ENCODE results near the gene SLC35A3.
A peak's percentile ranks its signal among the peaks of the same experiment; 100 is the strongest.

Gene SLC35A3

DNA sequence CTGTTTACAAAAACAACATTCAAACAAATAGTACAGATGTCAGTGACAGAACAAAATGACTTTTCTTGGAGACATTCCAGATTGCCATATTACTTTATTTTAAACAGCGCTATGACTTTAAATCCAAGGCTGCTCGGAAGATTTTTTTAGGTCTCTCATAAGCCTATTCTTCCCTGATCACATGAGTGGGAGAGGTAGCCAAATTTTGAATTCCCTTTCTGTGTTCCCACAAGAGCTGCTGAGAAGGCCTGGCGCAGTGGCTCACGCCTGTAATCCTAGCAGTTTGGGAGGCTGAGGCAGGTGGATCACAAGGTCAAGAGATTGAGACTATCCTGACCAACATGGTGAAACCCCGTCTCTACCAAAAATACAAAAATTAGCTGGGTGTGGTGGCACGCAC lies 53.7 kb downstream of the SLC35A3 start:
- Histone ChIP-seq H3K27ac (ENCODE audit: low read depth in 2 of 2, low read length in 2 of 2) (no peak overlapping the region), H3K4me1 (ENCODE audit: control insufficient read depth in 2 of 2, insufficient read depth in 2 of 2, low read length in 2 of 2) (no peaks in the 10 kb centered on the region), H3K27me3 (ENCODE audit: control insufficient read depth in 2 of 2, insufficient read depth in 2 of 2, low read length in 2 of 2) (no peaks in the 10 kb centered on the region), H3K36me3 (ENCODE audit: control insufficient read depth in 2 of 2, insufficient read depth in 2 of 2, low read length in 2 of 2) (peaks cover 10 to 12% of the 10 kb centered on the region in 2 donors), H3K9ac (ENCODE audit: low read depth in 1 of 2, low read length in 2 of 2) (no peak overlapping the region), H3K9me3 (ENCODE audit: control insufficient read depth in 2 of 2, low read length in 2 of 2) (no peaks in the 10 kb centered on the region), H3K4me3 (ENCODE audit: low read length in 2 of 2) (no peak overlapping the region)

DNA sequence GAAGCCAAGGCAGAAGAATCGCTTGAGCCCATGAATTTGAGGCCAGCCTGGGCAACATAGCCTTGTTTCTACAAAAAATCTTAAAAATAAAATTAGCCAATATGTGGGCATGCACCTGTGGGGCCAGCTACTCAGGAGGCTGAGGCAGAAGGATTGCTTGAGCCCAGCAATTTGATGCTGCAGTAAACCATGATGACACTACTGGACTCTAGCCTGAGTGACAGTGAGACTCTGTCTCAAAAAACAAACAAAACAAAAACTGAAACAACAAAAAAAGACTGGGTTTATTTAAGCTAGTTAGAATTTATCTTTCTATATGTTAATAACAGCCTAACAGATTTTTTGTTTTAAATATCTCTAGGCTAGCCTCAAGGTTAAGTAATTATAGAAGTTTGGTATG lies 57.4 kb downstream of the SLC35A3 start:
- no peak overlapping the region for H3K4me3 ChIP-seq (ENCODE audit: low read length in 2 of 2)
- H3K9me3 ChIP-seq (ENCODE audit: control insufficient read depth in 2 of 2, low read length in 2 of 2) = no peaks in the 10 kb centered on the region
- no peak overlapping the region for H3K27ac ChIP-seq (ENCODE audit: low read depth in 2 of 2, low read length in 2 of 2)
- H3K9ac ChIP-seq (ENCODE audit: low read depth in 1 of 2, low read length in 2 of 2) = no peak overlapping the region
- peaks cover 3% of the 10 kb centered on the region in 2 donors for H3K36me3 ChIP-seq (ENCODE audit: control insufficient read depth in 2 of 2, insufficient read depth in 2 of 2, low read length in 2 of 2)
- no peaks in the 10 kb centered on the region for H3K27me3 ChIP-seq (ENCODE audit: control insufficient read depth in 2 of 2, insufficient read depth in 2 of 2, low read length in 2 of 2)
- no peaks in the 10 kb centered on the region for H3K4me1 ChIP-seq (ENCODE audit: control insufficient read depth in 2 of 2, insufficient read depth in 2 of 2, low read length in 2 of 2)

DNA sequence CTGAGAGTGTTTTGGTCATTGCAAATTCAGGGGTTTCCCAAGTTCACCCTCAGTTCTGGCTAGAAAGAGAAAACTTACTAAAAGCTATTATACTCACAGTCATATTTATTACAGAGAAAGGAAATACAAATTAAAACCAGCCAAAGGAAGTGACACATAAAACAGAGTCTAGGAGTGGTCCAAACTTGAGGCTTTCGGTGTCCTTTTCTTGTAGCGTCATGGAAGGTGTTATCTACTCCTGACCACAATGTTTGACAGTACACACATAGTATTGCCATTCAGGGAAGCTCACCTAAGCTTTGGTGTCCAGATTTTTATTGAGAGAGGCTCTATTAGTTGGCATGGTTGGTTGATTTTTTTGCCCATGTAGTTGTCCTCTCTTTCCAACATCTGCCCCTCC lies 59.0 kb downstream of the SLC35A3 start:
- H3K27me3 ChIP-seq (ENCODE audit: control insufficient read depth in 2 of 2, insufficient read depth in 2 of 2, low read length in 2 of 2) = no peaks in the 10 kb centered on the region
- H3K9ac ChIP-seq (ENCODE audit: low read depth in 1 of 2, low read length in 2 of 2) = no peak overlapping the region
- H3K9me3 ChIP-seq (ENCODE audit: control insufficient read depth in 2 of 2, low read length in 2 of 2) = no peaks in the 10 kb centered on the region
- no peaks in the 10 kb centered on the region for H3K36me3 ChIP-seq (ENCODE audit: control insufficient read depth in 2 of 2, insufficient read depth in 2 of 2, low read length in 2 of 2)
- no peak overlapping the region for H3K4me3 ChIP-seq (ENCODE audit: low read length in 2 of 2)
- H3K4me1 ChIP-seq (ENCODE audit: control insufficient read depth in 2 of 2, insufficient read depth in 2 of 2, low read length in 2 of 2) = no peaks in the 10 kb centered on the region
- H3K27ac ChIP-seq (ENCODE audit: low read depth in 2 of 2, low read length in 2 of 2) = no peak overlapping the region

DNA sequence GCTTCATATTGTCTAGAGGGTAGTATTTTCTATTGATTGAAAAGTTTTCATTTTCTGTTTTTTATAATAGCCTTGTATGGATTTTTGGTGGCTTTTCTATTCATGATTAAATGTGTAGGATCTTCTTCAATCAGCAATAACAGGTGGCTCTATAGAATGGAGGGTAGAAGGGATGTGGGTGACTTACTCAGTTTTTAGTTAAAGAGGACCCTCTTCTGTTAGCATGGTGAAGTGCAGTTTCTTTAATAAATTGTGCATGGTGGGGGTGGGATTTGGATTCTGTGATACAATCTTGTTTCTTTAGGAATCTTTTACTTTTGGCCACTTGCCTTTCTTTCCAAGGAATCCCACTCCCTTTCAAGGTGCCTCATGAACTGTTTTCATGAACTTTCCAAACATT lies 64.7 kb downstream of the SLC35A3 start:
- H3K4me3 ChIP-seq (ENCODE audit: low read length in 2 of 2) = no peak overlapping the region
- no peak overlapping the region for H3K27ac ChIP-seq (ENCODE audit: low read depth in 2 of 2, low read length in 2 of 2)
- no peaks in the 10 kb centered on the region for H3K36me3 ChIP-seq (ENCODE audit: control insufficient read depth in 2 of 2, insufficient read depth in 2 of 2, low read length in 2 of 2)
- no peaks in the 10 kb centered on the region for H3K27me3 ChIP-seq (ENCODE audit: control insufficient read depth in 2 of 2, insufficient read depth in 2 of 2, low read length in 2 of 2)
- no peak overlapping the region for H3K9ac ChIP-seq (ENCODE audit: low read depth in 1 of 2, low read length in 2 of 2)
- no peaks in the 10 kb centered on the region for H3K9me3 ChIP-seq (ENCODE audit: control insufficient read depth in 2 of 2, low read length in 2 of 2)
- H3K4me1 ChIP-seq (ENCODE audit: control insufficient read depth in 2 of 2, insufficient read depth in 2 of 2, low read length in 2 of 2) = peaks cover 0 to 11% of the 10 kb centered on the region in 2 donors

DNA sequence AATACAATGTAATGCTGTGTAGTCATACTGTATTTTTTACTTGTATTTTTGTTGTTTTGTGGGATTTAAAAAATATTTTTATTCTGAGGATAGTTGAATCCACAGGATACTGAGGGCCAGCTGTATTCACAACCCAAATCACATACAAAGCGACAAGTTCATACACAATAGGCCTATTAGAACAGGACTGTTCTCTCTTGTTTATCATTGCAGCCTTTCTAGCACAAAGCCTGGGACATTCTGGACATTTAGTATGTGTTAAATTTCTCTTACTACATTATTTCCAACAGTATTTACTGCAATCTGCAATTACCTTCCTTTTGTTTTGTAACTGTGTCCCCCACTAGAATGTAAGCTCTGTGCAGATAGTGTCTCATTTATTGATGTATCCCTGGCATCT lies 65.4 kb downstream of the SLC35A3 start:
- Histone ChIP-seq H3K27ac (ENCODE audit: low read depth in 2 of 2, low read length in 2 of 2) (no peak overlapping the region), H3K27me3 (ENCODE audit: control insufficient read depth in 2 of 2, insufficient read depth in 2 of 2, low read length in 2 of 2) (no peaks in the 10 kb centered on the region), H3K9me3 (ENCODE audit: control insufficient read depth in 2 of 2, low read length in 2 of 2) (no peaks in the 10 kb centered on the region), H3K9ac (ENCODE audit: low read depth in 1 of 2, low read length in 2 of 2) (no peak overlapping the region), H3K36me3 (ENCODE audit: control insufficient read depth in 2 of 2, insufficient read depth in 2 of 2, low read length in 2 of 2) (no peaks in the 10 kb centered on the region), H3K4me1 (ENCODE audit: control insufficient read depth in 2 of 2, insufficient read depth in 2 of 2, low read length in 2 of 2) (peaks cover 6 to 17% of the 10 kb centered on the region in 2 donors), H3K4me3 (ENCODE audit: low read length in 2 of 2) (no peak overlapping the region)

DNA sequence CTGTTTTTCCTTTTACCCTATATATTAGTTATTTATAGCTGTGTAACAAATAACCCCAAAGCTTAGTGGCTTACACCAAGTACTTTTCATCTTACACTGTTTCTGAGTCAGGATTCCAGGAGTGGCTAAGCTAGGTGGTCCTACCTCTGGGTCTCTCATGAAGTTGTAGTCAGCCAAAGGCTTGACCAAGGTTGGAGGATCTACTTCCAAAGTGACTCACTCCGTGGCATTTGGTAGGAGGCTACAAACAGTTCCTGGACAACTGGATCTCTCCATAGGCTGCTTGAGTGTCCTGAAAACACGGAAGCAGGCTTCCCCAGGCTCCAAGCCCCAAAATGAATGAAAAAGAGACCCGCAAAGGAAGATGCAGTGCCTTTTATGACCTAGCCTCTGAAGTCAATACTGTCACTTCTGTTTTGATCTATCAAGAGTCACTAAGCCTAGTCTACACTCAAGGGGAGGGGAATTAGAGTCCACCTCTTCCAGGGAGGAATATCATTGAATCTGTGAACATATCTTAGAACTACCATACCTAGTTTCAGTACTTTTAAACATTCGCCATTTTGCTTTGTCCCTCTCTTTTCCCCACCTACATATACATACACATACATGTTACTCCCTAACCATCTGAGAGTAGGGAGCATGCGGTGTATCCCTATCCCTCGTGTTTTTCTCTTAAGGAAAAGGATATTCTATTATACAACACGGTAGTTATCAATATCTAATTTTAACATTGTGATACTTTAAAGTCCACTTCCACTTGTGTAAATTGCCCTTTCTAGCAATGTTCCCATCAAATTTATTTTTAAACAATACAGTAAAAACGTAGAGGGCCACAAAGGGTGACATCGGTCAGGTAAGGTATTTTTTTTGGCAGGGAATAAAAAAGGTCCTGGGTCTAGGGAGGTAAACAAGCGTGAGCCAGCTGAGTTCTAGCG lies 67.2 kb downstream of the SLC35A3 start:
- Histone ChIP-seq H3K27ac (ENCODE audit: low read depth in 2 of 2, low read length in 2 of 2) (peak overlapping the region; percentile 91 to 97), H3K36me3 (ENCODE audit: control insufficient read depth in 2 of 2, insufficient read depth in 2 of 2, low read length in 2 of 2) (no peaks in the 10 kb centered on the region), H3K27me3 (ENCODE audit: control insufficient read depth in 2 of 2, insufficient read depth in 2 of 2, low read length in 2 of 2) (no peaks in the 10 kb centered on the region), H3K4me1 (ENCODE audit: control insufficient read depth in 2 of 2, insufficient read depth in 2 of 2, low read length in 2 of 2) (peaks cover 6 to 17% of the 10 kb centered on the region in 2 donors), H3K4me3 (ENCODE audit: low read length in 2 of 2) (peak overlapping the region; percentile 77 to 99), H3K9me3 (ENCODE audit: control insufficient read depth in 2 of 2, low read length in 2 of 2) (no peaks in the 10 kb centered on the region), H3K9ac (ENCODE audit: low read depth in 1 of 2, low read length in 2 of 2) (peak overlapping the region; percentile 96 to 98)

DNA sequence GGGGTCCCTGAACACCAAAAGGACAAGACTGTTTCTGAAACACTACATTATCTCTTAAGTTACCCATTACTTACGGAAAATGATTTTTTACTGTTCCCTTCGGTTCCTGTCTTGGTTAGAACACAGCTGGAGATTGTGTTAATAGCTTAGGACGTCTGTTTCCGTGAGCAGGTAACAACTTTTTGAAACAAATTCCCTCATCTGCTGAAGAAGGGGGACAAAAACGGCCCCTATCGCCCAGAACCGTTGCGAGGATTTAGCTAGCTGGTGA lies 67.8 kb downstream of the SLC35A3 start:
- Histone ChIP-seq H3K36me3 (ENCODE audit: control insufficient read depth in 2 of 2, insufficient read depth in 2 of 2, low read length in 2 of 2) (no peaks in the 10 kb centered on the region), H3K9ac (ENCODE audit: low read depth in 1 of 2, low read length in 2 of 2) (peak overlapping the region; percentile 96 to 98), H3K9me3 (ENCODE audit: control insufficient read depth in 2 of 2, low read length in 2 of 2) (no peaks in the 10 kb centered on the region), H3K27ac (ENCODE audit: low read depth in 2 of 2, low read length in 2 of 2) (peak overlapping the region; percentile 91 to 97), H3K4me3 (ENCODE audit: low read length in 2 of 2) (peak overlapping the region; percentile 77 to 99), H3K4me1 (ENCODE audit: control insufficient read depth in 2 of 2, insufficient read depth in 2 of 2, low read length in 2 of 2) (peaks cover 6 to 17% of the 10 kb centered on the region in 2 donors), H3K27me3 (ENCODE audit: control insufficient read depth in 2 of 2, insufficient read depth in 2 of 2, low read length in 2 of 2) (no peaks in the 10 kb centered on the region)

DNA sequence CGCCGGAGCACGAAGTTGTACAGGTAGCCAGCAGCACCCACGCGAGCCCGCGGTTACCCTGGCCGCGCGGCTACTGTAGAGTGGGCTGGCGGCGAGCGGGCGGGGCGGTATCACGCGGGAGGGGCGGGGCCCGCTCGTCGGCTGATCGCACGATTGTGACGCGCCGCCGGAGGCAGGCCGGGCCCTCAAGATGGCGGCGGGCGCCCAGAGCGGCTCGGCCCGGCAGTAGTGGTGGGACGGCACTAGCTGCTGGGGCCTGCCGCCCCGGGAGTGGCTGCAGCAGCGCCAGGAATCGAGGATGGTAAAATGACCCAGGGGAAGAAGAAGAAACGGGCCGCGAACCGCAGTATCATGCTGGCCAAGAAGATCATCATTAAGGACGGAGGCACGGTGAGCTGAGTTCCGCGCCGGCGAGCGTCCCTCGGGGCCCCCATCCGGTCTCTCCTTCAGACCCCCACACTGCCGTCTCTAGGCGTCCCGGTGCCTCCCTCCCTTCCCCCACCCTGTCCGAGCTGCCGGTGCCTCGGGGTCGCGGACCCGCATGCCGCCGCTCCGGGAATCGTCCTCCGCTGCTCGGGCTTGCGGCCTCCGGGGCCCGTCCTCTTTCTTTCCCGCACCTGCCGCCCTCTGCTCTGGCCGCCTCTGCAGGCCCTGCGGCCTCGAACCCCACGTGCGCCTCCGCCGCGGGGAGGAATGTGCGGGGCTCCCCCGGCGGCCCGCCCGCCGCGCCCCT lies 68.3 kb downstream of the SLC35A3 start:
- H3K36me3 ChIP-seq (ENCODE audit: control insufficient read depth in 2 of 2, insufficient read depth in 2 of 2, low read length in 2 of 2) = no peaks in the 10 kb centered on the region
- H3K4me1 ChIP-seq (ENCODE audit: control insufficient read depth in 2 of 2, insufficient read depth in 2 of 2, low read length in 2 of 2) = peaks cover 6 to 17% of the 10 kb centered on the region in 2 donors
- peak overlapping the region; percentile 96 to 98 for H3K9ac ChIP-seq (ENCODE audit: low read depth in 1 of 2, low read length in 2 of 2)
- peak overlapping the region; percentile 91 to 97 for H3K27ac ChIP-seq (ENCODE audit: low read depth in 2 of 2, low read length in 2 of 2)
- H3K9me3 ChIP-seq (ENCODE audit: control insufficient read depth in 2 of 2, low read length in 2 of 2) = no peaks in the 10 kb centered on the region
- H3K27me3 ChIP-seq (ENCODE audit: control insufficient read depth in 2 of 2, insufficient read depth in 2 of 2, low read length in 2 of 2) = no peaks in the 10 kb centered on the region
- H3K4me3 ChIP-seq (ENCODE audit: low read length in 2 of 2) = peak overlapping the region; percentile 77 to 99

DNA sequence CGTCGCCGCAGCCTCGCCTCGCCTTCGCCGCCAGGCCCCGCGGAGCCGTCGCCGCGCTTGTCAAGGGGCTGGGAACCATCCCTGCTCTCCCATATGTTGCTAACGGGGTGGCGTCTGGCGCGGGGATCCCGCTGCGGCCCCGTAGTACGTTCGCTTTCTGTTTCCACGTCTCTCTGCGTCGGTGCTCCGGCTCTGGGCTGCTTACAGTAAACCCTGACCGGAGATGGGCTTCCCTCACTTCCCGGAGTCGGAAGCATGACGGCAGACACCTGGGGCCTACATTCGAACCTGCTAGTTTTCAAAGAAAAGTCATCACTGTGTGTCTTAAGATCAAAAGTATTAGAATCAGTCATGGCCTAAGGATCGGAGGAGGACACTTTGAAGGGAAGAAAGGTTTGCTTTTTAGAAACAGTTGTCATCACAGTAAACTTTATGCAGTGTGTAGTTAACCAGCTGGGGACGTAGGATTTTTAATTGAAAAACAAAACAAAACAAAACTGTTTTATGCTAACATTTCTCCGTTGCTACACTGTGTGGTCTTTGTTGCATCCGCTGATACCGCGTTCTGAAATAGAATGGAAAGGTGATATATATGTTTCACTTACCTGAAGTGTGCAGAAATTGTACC lies 69.0 kb downstream of the SLC35A3 start:
- peaks cover 6 to 17% of the 10 kb centered on the region in 2 donors for H3K4me1 ChIP-seq (ENCODE audit: control insufficient read depth in 2 of 2, insufficient read depth in 2 of 2, low read length in 2 of 2)
- H3K27me3 ChIP-seq (ENCODE audit: control insufficient read depth in 2 of 2, insufficient read depth in 2 of 2, low read length in 2 of 2) = no peaks in the 10 kb centered on the region
- H3K9me3 ChIP-seq (ENCODE audit: control insufficient read depth in 2 of 2, low read length in 2 of 2) = peaks cover 0 to 3% of the 10 kb centered on the region in 2 donors
- no peaks in the 10 kb centered on the region for H3K36me3 ChIP-seq (ENCODE audit: control insufficient read depth in 2 of 2, insufficient read depth in 2 of 2, low read length in 2 of 2)
- peak overlapping the region; percentile 91 to 97 for H3K27ac ChIP-seq (ENCODE audit: low read depth in 2 of 2, low read length in 2 of 2)
- peak overlapping the region; percentile 77 to 99 for H3K4me3 ChIP-seq (ENCODE audit: low read length in 2 of 2)
- peak overlapping the region; percentile 96 for H3K9ac ChIP-seq (ENCODE audit: low read depth in 1 of 2, low read length in 2 of 2)

DNA sequence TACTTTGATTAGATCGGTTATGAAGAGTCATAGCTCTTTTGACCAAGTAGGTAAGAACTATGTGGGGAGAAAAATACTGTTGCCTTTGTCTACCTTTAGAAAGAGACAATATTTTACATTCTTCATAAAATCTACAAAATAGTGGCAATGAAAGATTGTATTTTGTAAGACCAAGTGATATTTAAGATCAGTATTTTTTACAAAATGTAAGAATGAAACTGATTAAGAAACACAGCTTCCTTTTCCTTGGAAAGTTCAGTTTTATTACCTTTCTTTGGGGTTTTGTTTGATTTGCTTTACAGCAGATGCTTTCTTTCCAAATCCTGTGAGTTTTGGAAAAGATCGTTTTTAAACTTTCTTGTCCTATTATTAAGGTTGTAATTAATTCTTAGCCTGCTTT lies 69.8 kb downstream of the SLC35A3 start:
- Histone ChIP-seq H3K9me3 (ENCODE audit: control insufficient read depth in 2 of 2, low read length in 2 of 2) (peaks cover 0 to 4% of the 10 kb centered on the region in 2 donors), H3K4me1 (ENCODE audit: control insufficient read depth in 2 of 2, insufficient read depth in 2 of 2, low read length in 2 of 2) (peaks cover 6 to 17% of the 10 kb centered on the region in 2 donors), H3K27me3 (ENCODE audit: control insufficient read depth in 2 of 2, insufficient read depth in 2 of 2, low read length in 2 of 2) (no peaks in the 10 kb centered on the region), H3K27ac (ENCODE audit: low read depth in 2 of 2, low read length in 2 of 2) (peak overlapping the region in 1 of 2 donors; percentile 97), H3K9ac (ENCODE audit: low read depth in 1 of 2, low read length in 2 of 2) (peak overlapping the region; percentile 96), H3K36me3 (ENCODE audit: control insufficient read depth in 2 of 2, insufficient read depth in 2 of 2, low read length in 2 of 2) (no peaks in the 10 kb centered on the region), H3K4me3 (ENCODE audit: low read length in 2 of 2) (peak overlapping the region; percentile 77 to 99)
